HEK293 (cell line): ENCODE data around the gene SERPINB5.
A peak's percentile ranks its signal among the peaks of the same experiment; 100 is the strongest.

Experiments
- GLI2 ChIP-seq: fragments of 450-650 bp; formaldehyde crosslinking; IDR thresholded peaks from 2 replicates; pipeline ENCODE4; 2017; ENCODE audit warnings: missing biosample characterization, missing genetic modification characterization, low read depth, borderline replicate concordance
- GLIS1 ChIP-seq: fragments of 450-650 bp; formaldehyde crosslinking; IDR thresholded peaks from 2 replicates; pipeline ENCODE4 v1.5.1; 2016; ENCODE audit warnings: missing biosample characterization, missing genetic modification characterization
- GLIS2 ChIP-seq: fragments of 450-650 bp; formaldehyde crosslinking; IDR thresholded peaks from 2 replicates; pipeline ENCODE4 v1.5.1; 2016; ENCODE audit warnings: missing biosample characterization, missing genetic modification characterization
- KLF10 ChIP-seq: fragments of 450-650 bp; IDR thresholded peaks from 2 replicates; pipeline ENCODE4 v1.5.1; 2018; ENCODE audit warnings: missing biosample characterization, mild to moderate bottlenecking, missing genetic modification characterization
- RBAK ChIP-seq: fragments of 450-650 bp; formaldehyde crosslinking; IDR thresholded peaks from 2 replicates; pipeline ENCODE4 v1.5.1; 2016; ENCODE audit warnings: missing biosample characterization, missing genetic modification characterization
- ZEB2 ChIP-seq: fragments of 450-650 bp; formaldehyde crosslinking; IDR thresholded peaks from 2 replicates; pipeline ENCODE4 v1.5.1; 2016; ENCODE audit warnings: missing biosample characterization, missing genetic modification characterization
- ZIC2 ChIP-seq: fragments of 450-650 bp; formaldehyde crosslinking; IDR thresholded peaks from 2 replicates; pipeline ENCODE4 v1.5.1; 2016; ENCODE audit warnings: missing biosample characterization, missing genetic modification characterization
- ZNF184 ChIP-seq: fragments of 450-650 bp; IDR thresholded peaks from 2 replicates; pipeline ENCODE4 v1.5.1; 2018; ENCODE audit warnings: missing biosample characterization, mild to moderate bottlenecking, missing genetic modification characterization
- ZNF2 ChIP-seq: fragments of 450-650 bp; formaldehyde crosslinking; IDR thresholded peaks from 2 replicates; pipeline ENCODE4 v1.5.1; 2016; ENCODE audit warnings: missing biosample characterization, missing genetic modification characterization
- ZNF23 ChIP-seq: fragments of 450-650 bp; formaldehyde crosslinking; IDR thresholded peaks from 2 replicates; pipeline ENCODE4 v1.5.1; 2016; ENCODE audit warnings: missing biosample characterization, missing genetic modification characterization, borderline replicate concordance
- ZNF24 ChIP-seq: fragments of 450-650 bp; formaldehyde crosslinking; IDR thresholded peaks from 2 replicates; pipeline ENCODE4 v1.5.1; 2016; ENCODE audit warnings: missing biosample characterization, missing genetic modification characterization
- ZNF266 ChIP-seq: fragments of 450-650 bp; formaldehyde crosslinking; IDR thresholded peaks from 2 replicates; pipeline ENCODE4 v1.5.1; 2016; ENCODE audit warnings: missing biosample characterization, missing genetic modification characterization, low read depth
- ZNF292 ChIP-seq: fragments of 450-650 bp; formaldehyde crosslinking; IDR thresholded peaks from 2 replicates; pipeline ENCODE4 v1.5.1; 2016; ENCODE audit warnings: low read depth, missing biosample characterization, missing genetic modification characterization, borderline replicate concordance
- ZNF302 ChIP-seq: fragments of 450-650 bp; formaldehyde crosslinking; IDR thresholded peaks from 2 replicates; pipeline ENCODE4 v1.5.1; 2016; ENCODE audit warnings: missing biosample characterization, missing genetic modification characterization, low read depth
- ZNF366 ChIP-seq: fragments of 450-650 bp; formaldehyde crosslinking; conservative IDR thresholded peaks from 2 replicates; pipeline ENCODE4 v1.5.1; 2016; ENCODE audit warnings: missing biosample characterization, missing genetic modification characterization
- ZNF391 ChIP-seq: fragments of 450-650 bp; formaldehyde crosslinking; IDR thresholded peaks from 2 replicates; pipeline ENCODE4 v1.5.1; 2016; ENCODE audit warnings: low read depth, missing biosample characterization, missing genetic modification characterization, borderline replicate concordance
- ZNF404 ChIP-seq: fragments of 450-650 bp; formaldehyde crosslinking; IDR thresholded peaks from 2 replicates; pipeline ENCODE4 v1.5.1; 2017; ENCODE audit warnings: missing biosample characterization, missing genetic modification characterization
- ZNF514 ChIP-seq: fragments of 450-650 bp; formaldehyde crosslinking; IDR thresholded peaks from 2 replicates; pipeline ENCODE4 v1.5.1; 2016; ENCODE audit warnings: missing biosample characterization, missing genetic modification characterization
- ZNF529 ChIP-seq: fragments of 450-650 bp; formaldehyde crosslinking; IDR thresholded peaks from 2 replicates; pipeline ENCODE4 v1.5.1; 2017; ENCODE audit warnings: missing genetic modification characterization, missing biosample characterization; ENCODE audit not compliant: insufficient replicate concordance
- ZNF560 ChIP-seq: fragments of 450-650 bp; formaldehyde crosslinking; IDR thresholded peaks from 2 replicates; pipeline ENCODE4 v1.5.1; 2017; ENCODE audit warnings: missing biosample characterization, missing genetic modification characterization, borderline replicate concordance
- ZNF561 ChIP-seq: fragments of 450-650 bp; IDR thresholded peaks from 2 replicates; pipeline ENCODE4 v1.5.1; 2018; ENCODE audit warnings: missing biosample characterization, missing genetic modification characterization, borderline replicate concordance
- ZNF571 ChIP-seq: fragments of 450-650 bp; formaldehyde crosslinking; IDR thresholded peaks from 2 replicates; pipeline ENCODE4 v1.5.0; 2017; ENCODE audit warnings: missing biosample characterization, missing genetic modification characterization
- ZNF580 ChIP-seq: fragments of 450-650 bp; formaldehyde crosslinking; IDR thresholded peaks from 2 replicates; pipeline ENCODE4 v1.5.1; 2016; ENCODE audit warnings: missing biosample characterization, missing genetic modification characterization
- ZNF596 ChIP-seq: fragments of 450-650 bp; IDR thresholded peaks from 2 replicates; pipeline ENCODE4 v1.5.0; 2018; ENCODE audit warnings: missing biosample characterization, mild to moderate bottlenecking, missing genetic modification characterization, moderate library complexity
- ZNF621 ChIP-seq: fragments of 450-650 bp; formaldehyde crosslinking; IDR thresholded peaks from 2 replicates; pipeline ENCODE4 v1.5.1; 2017; ENCODE audit warnings: missing biosample characterization, missing genetic modification characterization
- ZNF670 ChIP-seq: fragments of 450-650 bp; formaldehyde crosslinking; IDR thresholded peaks from 2 replicates; pipeline ENCODE4 v1.5.1; 2016; ENCODE audit warnings: missing biosample characterization, missing genetic modification characterization, low read depth
- ZNF701 ChIP-seq: fragments of 450-650 bp; formaldehyde crosslinking; IDR thresholded peaks from 2 replicates; pipeline ENCODE4 v1.5.1; 2016; ENCODE audit warnings: missing biosample characterization, missing genetic modification characterization
- ZNF776 ChIP-seq: fragments of 450-650 bp; formaldehyde crosslinking; IDR thresholded peaks from 2 replicates; pipeline ENCODE4 v1.5.0; 2017; ENCODE audit warnings: missing biosample characterization, missing genetic modification characterization, borderline replicate concordance
- ZNF791 ChIP-seq: fragments of 450-650 bp; formaldehyde crosslinking; IDR thresholded peaks from 2 replicates; pipeline ENCODE4 v1.5.1; 2016; ENCODE audit warnings: missing biosample characterization, missing genetic modification characterization
- ZNF843 ChIP-seq: fragments of 450-650 bp; formaldehyde crosslinking; IDR thresholded peaks from 2 replicates; pipeline ENCODE4 v1.5.1; 2016; ENCODE audit warnings: missing biosample characterization, missing genetic modification characterization
- TF ChIP-seq, protein P1 (sequence below): fragments of 450-650 bp; formaldehyde crosslinking; IDR thresholded peaks from 2 replicates; pipeline ENCODE4 v1.5.1; 2016; ENCODE audit warnings: missing biosample characterization, missing genetic modification characterization
- TF ChIP-seq, protein P2 (sequence below): fragments of 450-650 bp; formaldehyde crosslinking; IDR thresholded peaks from 2 replicates; pipeline ENCODE4 v1.5.1; 2016; ENCODE audit warnings: missing biosample characterization, missing genetic modification characterization
- TF ChIP-seq, protein P3 (sequence below): fragments of 450-650 bp; formaldehyde crosslinking; IDR thresholded peaks from 2 replicates; pipeline ENCODE4 v1.5.1; 2017; ENCODE audit warnings: missing biosample characterization, missing genetic modification characterization
- TF ChIP-seq, protein P4 (sequence below): fragments of 450-650 bp; formaldehyde crosslinking; IDR thresholded peaks from 2 replicates; pipeline ENCODE4 v1.5.1; 2017; ENCODE audit warnings: missing biosample characterization, missing genetic modification characterization

Gene SERPINB5

DNA sequence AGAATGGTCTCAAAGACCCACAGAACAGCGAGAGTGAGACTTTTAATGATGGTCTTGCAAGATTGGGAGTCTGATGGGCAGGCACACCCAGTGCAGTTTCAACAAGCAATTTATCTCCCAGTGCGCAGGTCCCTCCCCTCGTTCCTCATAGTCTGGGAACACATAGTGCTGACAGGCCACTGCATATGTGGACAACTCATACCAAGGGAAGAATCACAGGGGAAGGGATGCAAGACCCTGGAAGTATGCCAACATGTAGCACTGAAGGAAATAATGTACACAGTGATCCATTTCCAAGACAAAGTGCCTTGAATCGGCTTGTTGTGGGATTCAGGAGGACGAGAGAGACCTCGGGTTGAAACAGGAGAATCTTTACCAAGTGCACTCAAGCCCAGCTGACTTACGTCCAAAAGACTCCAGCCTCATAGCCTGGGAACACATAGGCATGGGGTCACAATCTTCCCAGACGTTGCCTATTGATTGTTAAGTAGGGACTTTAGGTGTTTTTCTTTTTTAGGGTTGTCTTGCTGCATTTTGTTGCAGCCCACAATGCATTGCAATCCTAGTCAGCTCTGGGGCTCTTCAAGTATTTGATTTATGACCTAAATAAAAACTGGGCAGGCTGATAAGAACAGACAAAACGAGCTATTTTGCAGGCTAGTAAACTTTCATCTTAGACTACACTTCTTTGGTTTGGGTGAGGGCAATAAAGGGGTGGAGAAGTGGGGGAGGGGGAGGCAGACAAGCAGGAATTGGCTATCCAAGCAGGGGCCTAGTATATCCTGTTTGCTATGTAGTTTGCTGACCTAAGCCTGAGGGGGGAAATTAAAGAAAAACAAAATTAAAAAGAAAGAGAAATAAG lies 24.7 kb upstream of the SERPINB5 start (continued):
- TF ChIP-seq, protein P1, sequence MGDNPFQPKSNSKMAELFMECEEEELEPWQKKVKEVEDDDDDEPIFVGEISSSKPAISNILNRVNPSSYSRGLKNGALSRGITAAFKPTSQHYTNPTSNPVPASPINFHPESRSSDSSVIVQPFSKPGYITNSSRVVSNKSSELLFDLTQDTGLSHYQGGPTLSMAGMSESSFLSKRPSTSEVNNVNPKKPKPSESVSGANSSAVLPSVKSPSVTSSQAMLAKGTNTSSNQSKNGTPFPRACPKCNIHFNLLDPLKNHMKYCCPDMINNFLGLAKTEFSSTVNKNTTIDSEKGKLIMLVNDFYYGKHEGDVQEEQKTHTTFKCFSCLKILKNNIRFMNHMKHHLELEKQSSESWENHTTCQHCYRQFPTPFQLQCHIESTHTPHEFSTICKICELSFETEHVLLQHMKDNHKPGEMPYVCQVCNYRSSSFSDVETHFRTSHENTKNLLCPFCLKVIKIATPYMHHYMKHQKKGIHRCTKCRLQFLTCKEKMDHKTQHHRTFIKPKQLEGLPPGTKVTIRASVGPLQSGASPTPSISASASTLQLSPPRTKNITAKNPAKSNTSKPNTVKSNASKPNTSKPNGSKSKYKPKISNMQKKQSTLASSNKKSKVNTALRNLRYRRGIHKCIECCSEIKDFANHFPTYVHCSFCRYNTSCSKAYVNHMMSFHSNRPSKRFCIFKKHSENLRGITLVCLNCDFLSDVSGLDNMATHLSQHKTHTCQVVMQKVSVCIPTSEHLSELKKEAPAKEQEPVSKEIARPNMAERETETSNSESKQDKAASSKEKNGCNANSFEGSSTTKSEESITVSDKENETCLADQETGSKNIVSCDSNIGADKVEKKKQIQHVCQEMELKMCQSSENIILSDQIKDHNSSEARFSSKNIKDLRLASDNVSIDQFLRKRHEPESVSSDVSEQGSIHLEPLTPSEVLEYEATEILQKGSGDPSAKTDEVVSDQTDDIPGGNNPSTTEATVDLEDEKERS, result no peak
- TF ChIP-seq ZNF561 (tag by site-specific recombination) (0 out of 2 replicates have a peak, but pooled peaks have one; percentile 26), ZNF184 (tag by site-specific recombination) (no peak), ZNF791 (tag by site-specific recombination) (no peak), GLIS2 (no peak), GLI2 (tag by site-specific recombination) (no peak), ZNF621 (tag by site-specific recombination) (no peak), ZNF366 (tag by site-specific recombination) (no peak), KLF10 (no peak), ZNF580 (tag by site-specific recombination) (peak; percentile 60; the same call in 1 of the 2 replicates), ZNF560 (tag by site-specific recombination) (no peak), ZNF843 (tag by site-specific recombination) (peak; percentile 75; the same call in 1 of the 2 replicates), ZNF2 (tag by site-specific recombination) (no peak), ZNF266 (tag by site-specific recombination) (no peak), ZEB2 (tag by site-specific recombination) (no peak), GLIS1 (tag by site-specific recombination) (no peak), ZNF701 (tag by site-specific recombination) (no peak), ZNF391 (no peak), ZNF302 (tag by site-specific recombination) (no peak), ZNF596 (no peak), ZNF404 (tag by site-specific recombination) (no peak), ZIC2 (tag by site-specific recombination) (no peak), ZNF292 (no peak), RBAK (tag by site-specific recombination) (no peak), ZNF514 (tag by site-specific recombination) (no peak), ZNF571 (tag by site-specific recombination) (no peak), ZNF529 (tag by site-specific recombination) (no peak), ZNF23 (tag by site-specific recombination) (no peak), ZNF776 (tag by site-specific recombination) (no peak), ZNF670 (tag by site-specific recombination) (no peak), ZNF24 (tag by site-specific recombination) (no peak)
- TF ChIP-seq, protein P2, sequence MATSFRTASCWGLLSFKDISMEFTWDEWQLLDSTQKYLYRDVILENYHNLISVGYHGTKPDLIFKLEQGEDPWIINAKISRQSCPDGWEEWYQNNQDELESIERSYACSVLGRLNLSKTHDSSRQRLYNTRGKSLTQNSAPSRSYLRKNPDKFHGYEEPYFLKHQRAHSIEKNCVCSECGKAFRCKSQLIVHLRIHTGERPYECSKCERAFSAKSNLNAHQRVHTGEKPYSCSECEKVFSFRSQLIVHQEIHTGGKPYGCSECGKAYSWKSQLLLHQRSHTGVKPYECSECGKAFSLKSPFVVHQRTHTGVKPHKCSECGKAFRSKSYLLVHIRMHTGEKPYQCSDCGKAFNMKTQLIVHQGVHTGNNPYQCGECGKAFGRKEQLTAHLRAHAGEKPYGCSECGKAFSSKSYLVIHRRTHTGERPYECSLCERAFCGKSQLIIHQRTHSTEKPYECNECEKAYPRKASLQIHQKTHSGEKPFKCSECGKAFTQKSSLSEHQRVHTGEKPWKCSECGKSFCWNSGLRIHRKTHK (tag by site-specific recombination), result no peak
- TF ChIP-seq, protein P3, sequence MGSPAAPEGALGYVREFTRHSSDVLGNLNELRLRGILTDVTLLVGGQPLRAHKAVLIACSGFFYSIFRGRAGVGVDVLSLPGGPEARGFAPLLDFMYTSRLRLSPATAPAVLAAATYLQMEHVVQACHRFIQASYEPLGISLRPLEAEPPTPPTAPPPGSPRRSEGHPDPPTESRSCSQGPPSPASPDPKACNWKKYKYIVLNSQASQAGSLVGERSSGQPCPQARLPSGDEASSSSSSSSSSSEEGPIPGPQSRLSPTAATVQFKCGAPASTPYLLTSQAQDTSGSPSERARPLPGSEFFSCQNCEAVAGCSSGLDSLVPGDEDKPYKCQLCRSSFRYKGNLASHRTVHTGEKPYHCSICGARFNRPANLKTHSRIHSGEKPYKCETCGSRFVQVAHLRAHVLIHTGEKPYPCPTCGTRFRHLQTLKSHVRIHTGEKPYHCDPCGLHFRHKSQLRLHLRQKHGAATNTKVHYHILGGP (tag by site-specific recombination), result no peak
- TF ChIP-seq, protein P4, sequence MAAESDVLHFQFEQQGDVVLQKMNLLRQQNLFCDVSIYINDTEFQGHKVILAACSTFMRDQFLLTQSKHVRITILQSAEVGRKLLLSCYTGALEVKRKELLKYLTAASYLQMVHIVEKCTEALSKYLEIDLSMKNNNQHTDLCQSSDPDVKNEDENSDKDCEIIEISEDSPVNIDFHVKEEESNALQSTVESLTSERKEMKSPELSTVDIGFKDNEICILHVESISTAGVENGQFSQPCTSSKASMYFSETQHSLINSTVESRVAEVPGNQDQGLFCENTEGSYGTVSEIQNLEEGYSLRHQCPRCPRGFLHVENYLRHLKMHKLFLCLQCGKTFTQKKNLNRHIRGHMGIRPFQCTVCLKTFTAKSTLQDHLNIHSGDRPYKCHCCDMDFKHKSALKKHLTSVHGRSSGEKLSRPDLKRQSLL (tag by site-specific recombination), result no peak
